Suppressor macrophage treated with lipopolysaccharide for 4 hours (primary cell): Measurements from ENCODE around the gene COX7A1.

ENCODE experiments used
- DNase-seq: peaks from one replicate; pipeline ENCODE4 v3.0.0-alpha.2; 2020

The COX7A1 gene

DNA sequence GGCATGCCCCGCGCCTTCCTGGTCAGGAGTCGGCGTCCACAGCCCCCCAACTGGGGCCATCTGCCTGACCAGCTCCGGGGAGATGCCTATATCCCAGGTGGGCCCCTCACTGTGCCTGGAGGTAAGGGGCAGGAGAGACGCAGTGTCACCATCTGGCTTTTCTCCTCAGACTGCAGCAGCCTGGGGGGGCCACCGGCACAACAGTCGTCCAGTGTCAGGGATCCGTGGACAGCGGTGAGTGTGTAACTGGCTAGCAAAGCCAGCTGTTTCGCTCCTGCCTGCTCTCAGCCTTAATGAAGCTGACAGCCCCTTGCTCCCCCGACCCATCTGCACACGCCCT, 41.1 kb downstream of the COX7A1 start:
- DNase-seq = no peak

DNA sequence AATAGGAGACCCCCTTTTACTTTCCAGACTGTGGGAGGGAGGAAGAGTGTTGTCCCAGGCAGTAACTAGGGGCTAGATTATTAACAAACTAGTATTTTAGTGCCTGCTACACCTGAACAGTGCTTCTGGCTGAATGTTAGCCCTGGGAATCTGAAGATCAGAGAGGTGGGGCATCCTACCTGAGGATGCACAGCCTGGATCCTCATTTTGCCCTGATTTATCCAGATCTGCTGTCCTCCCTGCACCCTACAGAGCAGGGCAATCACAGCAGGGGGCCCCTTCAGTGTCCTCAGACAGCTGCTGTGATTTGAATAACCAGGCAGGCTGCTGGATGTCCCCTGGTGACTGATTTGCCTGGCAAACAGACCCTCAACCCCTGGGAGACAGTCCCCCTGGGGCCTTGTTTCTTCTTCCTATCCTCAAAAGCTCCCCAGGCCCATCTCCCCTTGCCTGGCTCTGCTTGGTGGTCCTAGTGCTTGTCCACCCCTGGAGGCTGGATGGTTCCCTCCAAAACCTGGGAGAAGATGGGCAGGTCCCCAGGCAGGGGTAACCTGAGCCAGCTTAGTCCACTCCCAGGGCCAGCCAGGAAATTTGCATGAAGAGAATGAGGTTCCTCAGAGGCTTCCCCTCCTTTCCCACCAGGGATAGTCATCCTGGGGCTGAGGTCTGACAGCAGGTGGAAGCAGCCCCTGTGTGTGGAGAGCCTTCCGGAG, 41.6 kb downstream of the COX7A1 start, which contains the start of gene OVOL3:
OVOL3 (plus strand) TSS at position 657 of the 713 bp plus-strand sequence. CDS start 60 bp downstream, outside the sequence.
- no peak for DNase-seq

DNA sequence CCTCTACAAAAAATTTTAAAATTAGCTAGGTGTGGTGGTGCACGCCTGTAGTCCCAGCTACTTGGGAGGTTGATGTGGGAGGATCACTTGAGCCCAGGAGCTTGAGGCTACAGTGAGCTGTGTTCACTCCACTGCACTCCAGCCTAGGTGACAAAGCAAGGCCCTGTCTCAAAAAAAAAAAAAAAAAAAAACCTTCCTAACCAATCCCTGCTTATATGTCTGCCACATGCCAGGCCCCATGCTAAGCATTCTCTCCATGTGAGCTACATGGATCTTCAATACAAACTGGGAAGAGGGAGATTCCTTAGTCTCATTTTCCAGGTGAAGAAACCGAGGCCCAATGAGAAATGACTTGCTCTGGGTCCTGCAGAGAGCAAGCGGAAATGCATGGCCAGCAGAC, 43.6 kb downstream of the COX7A1 start:
- DNase-seq = no peak

DNA sequence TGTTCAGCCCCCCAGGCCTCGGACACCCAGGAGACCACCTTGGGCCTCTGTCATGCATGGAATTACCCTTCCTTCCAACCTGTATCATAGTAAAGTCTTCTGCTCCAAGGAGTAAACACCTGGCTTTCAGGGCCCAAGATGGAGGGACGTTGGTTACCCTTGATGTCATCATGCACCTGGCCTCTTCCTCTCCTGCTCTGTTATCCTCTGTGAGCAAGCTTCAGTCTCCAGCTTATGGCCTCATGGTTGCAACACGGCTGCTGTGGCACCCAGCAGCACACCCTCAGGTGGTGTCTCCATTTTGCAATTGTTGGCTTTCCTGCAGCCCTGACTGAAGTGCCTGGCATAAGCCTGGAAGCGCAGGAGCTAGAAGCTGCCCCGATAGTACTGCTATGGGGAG, 45.3 kb downstream of the COX7A1 start:
- DNase-seq = no peak

DNA sequence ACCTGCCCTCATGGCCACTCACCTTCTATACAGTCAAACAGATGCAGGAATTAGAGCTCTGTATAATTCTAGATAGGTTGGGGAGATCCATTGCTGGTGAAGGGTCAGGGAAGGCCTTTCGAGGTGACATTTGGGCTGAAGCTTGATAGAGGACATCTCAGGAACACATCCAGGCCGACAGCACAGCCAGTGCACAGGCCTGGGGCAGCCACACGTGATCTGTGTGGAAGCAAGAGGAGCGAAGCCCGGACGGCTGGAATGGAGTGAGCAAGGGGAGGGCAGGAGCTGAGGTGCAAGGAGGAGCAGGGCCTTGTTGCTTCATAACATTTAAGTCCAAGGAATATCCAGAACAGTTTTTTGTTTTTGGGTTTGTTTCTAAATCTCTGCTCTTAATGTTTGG, 45.8 kb downstream of the COX7A1 start:
- DNase-seq = no peak

DNA sequence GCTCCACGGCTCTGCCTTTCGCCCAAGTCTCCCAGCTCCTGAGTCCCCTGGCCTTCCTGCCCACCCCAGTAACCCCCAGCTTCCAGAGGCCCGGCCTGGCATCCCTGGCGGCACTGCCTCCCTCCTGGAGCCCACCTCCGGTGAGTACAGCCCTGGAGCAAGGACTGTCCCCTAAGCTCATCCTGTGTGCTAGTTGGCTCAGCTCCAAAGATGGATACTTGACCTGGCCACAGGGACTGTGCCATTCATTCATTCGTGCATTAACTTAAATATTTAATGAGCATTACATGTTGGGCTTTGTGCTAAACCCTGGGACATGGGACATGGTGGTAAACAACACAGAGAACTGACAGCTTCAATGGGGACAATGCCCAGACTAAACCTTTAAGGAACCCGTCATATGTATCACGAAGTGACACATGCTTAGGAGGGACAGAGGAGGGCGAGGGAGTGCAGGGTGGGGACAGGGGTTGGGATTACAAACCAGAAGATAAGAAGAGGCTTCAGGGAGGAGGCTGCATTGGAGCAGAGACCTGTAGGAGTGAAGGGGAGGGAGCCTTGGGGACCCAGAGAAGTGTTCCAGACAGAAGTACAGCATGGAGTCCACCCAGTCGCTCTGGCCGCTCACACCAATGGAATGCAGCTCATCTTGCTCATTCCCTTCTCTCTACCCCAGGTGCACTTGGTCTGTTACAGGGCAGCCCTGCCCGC, 48.2 kb downstream of the COX7A1 start:
- no peak for DNase-seq

DNA sequence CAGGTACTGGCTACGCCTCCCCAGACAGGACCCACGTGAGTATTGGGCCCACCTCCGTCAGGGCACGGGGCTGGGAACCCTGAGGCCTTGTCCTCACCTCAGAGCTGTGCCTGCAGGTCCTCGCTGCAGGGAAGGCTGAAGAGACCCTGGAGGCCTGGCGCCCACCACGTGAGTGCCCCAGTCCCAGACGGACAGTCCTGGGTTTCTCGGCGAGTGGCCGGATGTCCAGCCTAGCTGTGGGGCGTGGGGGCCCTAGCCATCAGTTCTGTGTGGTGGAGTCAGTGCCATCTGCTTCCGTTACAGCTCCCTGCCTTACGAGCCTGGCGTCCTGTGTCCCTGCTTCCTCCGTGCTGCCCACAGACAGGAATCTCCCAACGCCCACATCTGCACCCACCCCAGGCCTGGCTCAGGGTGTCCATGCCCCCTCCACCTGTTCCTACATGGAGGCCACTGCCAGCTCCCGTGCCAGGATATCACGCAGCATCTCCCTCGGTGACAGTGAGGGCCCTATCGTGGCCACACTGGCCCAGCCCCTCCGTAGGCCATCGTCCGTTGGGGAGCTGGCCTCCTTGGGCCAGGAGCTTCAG, 49.1 kb downstream of the COX7A1 start:
- DNase-seq = no peak

DNA sequence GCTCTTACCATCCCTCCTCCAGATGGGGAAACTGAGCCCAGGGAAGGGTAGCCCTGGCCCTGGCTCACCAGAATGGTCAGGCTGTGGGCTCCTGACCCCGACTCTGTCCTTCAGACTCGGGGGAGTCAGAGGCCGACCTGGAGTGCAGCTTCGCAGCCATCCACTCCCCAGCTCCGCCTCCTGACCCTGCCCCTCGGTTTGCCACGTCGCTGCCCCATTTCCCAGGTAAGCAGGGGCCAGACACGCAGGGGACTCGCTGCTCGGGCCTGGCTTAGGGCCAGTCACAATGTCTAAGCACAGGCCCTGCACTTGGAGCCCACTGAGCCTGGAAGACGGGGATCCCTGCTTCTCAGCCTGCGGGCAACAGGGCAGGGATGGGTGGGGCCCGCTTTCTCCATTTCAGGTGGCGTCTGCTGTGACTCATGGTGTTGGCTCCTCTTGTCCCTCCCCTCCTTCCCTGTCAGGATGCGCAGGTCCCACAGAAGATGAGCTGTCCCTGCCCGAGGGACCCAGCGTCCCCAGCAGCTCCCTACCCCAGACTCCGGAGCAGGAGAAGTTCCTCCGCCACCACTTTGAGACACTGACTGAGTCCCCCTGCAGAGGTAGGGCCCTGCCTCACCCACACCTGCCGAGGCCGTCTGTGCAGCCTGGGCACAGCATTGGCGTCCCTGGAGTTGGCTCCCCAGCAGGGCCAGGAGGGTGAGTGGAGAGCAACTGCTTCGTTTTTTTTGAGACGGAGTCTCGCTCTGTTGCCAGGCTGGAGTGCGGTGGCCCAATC, 50.5 kb downstream of the COX7A1 start:
- DNase-seq = no peak
